A549 (cell line): ENCODE results near the gene ZNF91.

Source experiments
- CTCF ChIP-seq: fragments of >200 bp; sonication (Bioruptor Twin); formaldehyde crosslinking; IDR thresholded peaks from 3 replicates; pipeline ENCODE4 v1.5.1; 2016
- EHMT2 ChIP-seq: fragments of 200-600 bp; sonication (generic); IDR thresholded peaks from 2 replicates; pipeline ENCODE4 v1.6.1; 2016; ENCODE audit warnings: antibody characterized with exemption, low read depth, mild to moderate bottlenecking, moderate library complexity
- EP300 ChIP-seq, 2 experiments: fragments of >200 bp; sonication (Bioruptor Twin); formaldehyde crosslinking; IDR thresholded peaks; 2 replicates in 1 of 2; 3 replicates in 1 of 2; pipeline ENCODE4 v1.6.1; 2016 to 2017
- GATA3 ChIP-seq: IDR thresholded peaks from 2 replicates; pipeline ENCODE4 v1.6.1; 2012; ENCODE audit warnings: borderline replicate concordance
- HMGXB4 ChIP-seq: fragments of 250-450 bp; sonication (Bioruptor Pico); IDR thresholded peaks from 2 replicates; pipeline ENCODE4 v1.5.0; 2021; ENCODE audit warnings: mild to moderate bottlenecking, moderate library complexity, borderline replicate concordance
- MAZ ChIP-seq: fragments of 150-350 bp; IDR thresholded peaks from 2 replicates; pipeline ENCODE4 v1.6.1; 2014; ENCODE audit warnings: antibody characterized with exemption, low read depth, low read length, borderline replicate concordance
- MYC ChIP-seq: IDR thresholded peaks from 2 replicates; pipeline ENCODE4 v1.6.1; 2012; ENCODE audit warnings: mild to moderate bottlenecking, inconsistent platforms, low read length, improper control_type of control experiment, borderline replicate concordance
- NFE2L2 ChIP-seq: fragments of 150-350 bp; conservative IDR thresholded peaks from 2 replicates; pipeline ENCODE4 v1.6.1; 2014; ENCODE audit warnings: low read length
- POLR2A ChIP-seq: IDR thresholded peaks from 2 replicates; pipeline ENCODE4 v1.6.1; 2012; ENCODE audit warnings: mild to moderate bottlenecking, low read length
- RCOR1 ChIP-seq: fragments of 150-350 bp; IDR thresholded peaks from 2 replicates; pipeline ENCODE4 v1.6.1; 2014; ENCODE audit warnings: antibody characterized with exemption, low read length, low read depth
- SMC3 ChIP-seq: fragments of >200 bp; sonication (Bioruptor Twin); formaldehyde crosslinking; IDR thresholded peaks from 3 replicates; pipeline ENCODE4 v1.6.1; 2018; ENCODE audit warnings: inconsistent platforms
- USF2 ChIP-seq: fragments of 450-650 bp; IDR thresholded peaks from 2 replicates; pipeline ENCODE4 v1.6.1; 2014; ENCODE audit warnings: antibody characterized with exemption
- ZNF302 ChIP-seq: fragments of 250-450 bp; sonication (Bioruptor Pico); IDR thresholded peaks from 2 replicates; pipeline ENCODE4 v1.9.0; 2021; ENCODE audit warnings: inconsistent platforms, mild to moderate bottlenecking, moderate library complexity
- ZSCAN20 ChIP-seq: fragments of 250-450 bp; sonication (Bioruptor Pico); IDR thresholded peaks from 2 replicates; pipeline ENCODE4 v1.8.0; 2022; ENCODE audit warnings: mild to moderate bottlenecking, moderate library complexity

- TF ChIP-seq SMC3 (no peak), USF2 (no peak), NFE2L2 (no peak), POLR2A (no peak), CTCF (no peak), EP300 (IDR thresholded peaks at IDR 0.05) (no peak), RCOR1 (no peak), EHMT2 (no peak), HMGXB4 (CRISPR knock-in tag) (no peak), ZSCAN20 (CRISPR knock-in tag) (no peak), GATA3 (no peak), MYC (no peak), MAZ (no peak), ZNF302 (no peak)
These were observed 10.4 kb downstream of the ZNF91 start for GRCh38 chr19:23384858-23385257.
